ENCODE data around the gene DEGS2. TPM values are rescaled to one million over a fixed set of nuclear protein-coding genes. Genes with fewer than 3 reads are reported as not detected.

DEGS2 gene
- total and polyA plus RNA-seq, 4 donors: 3.6 to 7.4 (median 5.7) TPM

DNA sequence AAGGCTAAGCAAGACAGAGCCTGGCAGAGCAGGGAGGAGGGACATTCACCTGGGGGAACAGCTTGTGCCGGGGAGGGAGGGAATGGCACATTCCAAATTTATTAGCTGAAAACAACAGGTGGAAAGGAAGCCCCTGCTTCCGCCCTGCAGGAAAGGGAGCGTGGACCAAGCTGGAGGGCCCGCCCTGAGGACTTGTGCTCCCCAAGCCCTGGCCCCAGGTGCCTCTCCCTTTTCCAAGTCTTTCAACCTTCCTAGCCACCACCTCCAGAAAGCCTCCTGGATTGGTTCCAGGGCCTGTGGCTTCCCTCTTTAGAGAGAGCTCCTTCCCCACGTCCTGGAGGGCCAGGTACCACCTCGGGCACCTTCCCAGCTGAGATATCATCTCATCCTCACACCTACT, 2.7 kb downstream of the DEGS2 start:
- DNase-seq: no peak
- H3K4me3 ChIP-seq: no peak overlapping the region
- WGBS, 2 donors: 78% methylated on average over 6 of the region's 6 CpGs
- no peaks in the 10 kb centered on the region for H3K36me3 ChIP-seq (ENCODE audit: control insufficient read depth in 4 of 4, insufficient read depth in 4 of 4, low read length in 4 of 4)
- TF ChIP-seq, protein P1, sequence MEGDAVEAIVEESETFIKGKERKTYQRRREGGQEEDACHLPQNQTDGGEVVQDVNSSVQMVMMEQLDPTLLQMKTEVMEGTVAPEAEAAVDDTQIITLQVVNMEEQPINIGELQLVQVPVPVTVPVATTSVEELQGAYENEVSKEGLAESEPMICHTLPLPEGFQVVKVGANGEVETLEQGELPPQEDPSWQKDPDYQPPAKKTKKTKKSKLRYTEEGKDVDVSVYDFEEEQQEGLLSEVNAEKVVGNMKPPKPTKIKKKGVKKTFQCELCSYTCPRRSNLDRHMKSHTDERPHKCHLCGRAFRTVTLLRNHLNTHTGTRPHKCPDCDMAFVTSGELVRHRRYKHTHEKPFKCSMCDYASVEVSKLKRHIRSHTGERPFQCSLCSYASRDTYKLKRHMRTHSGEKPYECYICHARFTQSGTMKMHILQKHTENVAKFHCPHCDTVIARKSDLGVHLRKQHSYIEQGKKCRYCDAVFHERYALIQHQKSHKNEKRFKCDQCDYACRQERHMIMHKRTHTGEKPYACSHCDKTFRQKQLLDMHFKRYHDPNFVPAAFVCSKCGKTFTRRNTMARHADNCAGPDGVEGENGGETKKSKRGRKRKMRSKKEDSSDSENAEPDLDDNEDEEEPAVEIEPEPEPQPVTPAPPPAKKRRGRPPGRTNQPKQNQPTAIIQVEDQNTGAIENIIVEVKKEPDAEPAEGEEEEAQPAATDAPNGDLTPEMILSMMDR (IDR thresholded peaks at IDR 0.05; ENCODE audit: control extremely low read depth, extremely low read depth): no peak
- ATAC-seq (ENCODE audit: insufficient read depth, low FRiP score): no peak
- H3K4me1 ChIP-seq (ENCODE audit: control insufficient read depth in 5 of 5, insufficient read depth in 5 of 5, low read length in 5 of 5): peaks cover 0 to 14% (median 4%) of the 10 kb centered on the region in 5 donors
- H3K9ac ChIP-seq (ENCODE audit: insufficient read depth in 1 of 2, low read length in 2 of 2): no peak overlapping the region
- no peak overlapping the region for H3K27ac ChIP-seq (ENCODE audit: low read depth in 1 of 2, low read length in 1 of 2)
- H3K27me3 ChIP-seq (ENCODE audit: control insufficient read depth in 3 of 3, insufficient read depth in 3 of 3, low read length in 2 of 3): peaks cover 0 to 21% (median 20%) of the 10 kb centered on the region in 3 donors
- H3K9me3 ChIP-seq (ENCODE audit: control insufficient read depth in 4 of 4, insufficient read depth in 3 of 4, low read length in 3 of 4): peaks cover 0 to 15% (median 0%) of the 10 kb centered on the region in 4 donors

GRCh38 chr14:100155756-100156616, 3.5 kb downstream of the DEGS2 start:
- no peaks in the 10 kb centered on the region for H3K36me3 ChIP-seq (ENCODE audit: control insufficient read depth in 4 of 4, insufficient read depth in 4 of 4, low read length in 4 of 4)
- WGBS, 2 donors: 61 to 75% methylated on average over 12 of the region's 12 CpGs
- no peak overlapping the region for H3K4me3 ChIP-seq
- no peak for ATAC-seq (ENCODE audit: insufficient read depth, low FRiP score)
- H3K9me3 ChIP-seq (ENCODE audit: control insufficient read depth in 4 of 4, insufficient read depth in 3 of 4, low read length in 3 of 4): peaks cover 0 to 15% (median 0%) of the 10 kb centered on the region in 4 donors
- no peak overlapping the region for H3K9ac ChIP-seq (ENCODE audit: insufficient read depth in 1 of 2, low read length in 2 of 2)
- TF ChIP-seq, protein P1 (IDR thresholded peaks at IDR 0.05; ENCODE audit: control extremely low read depth, extremely low read depth): no peak
- H3K27ac ChIP-seq (ENCODE audit: low read depth in 1 of 2, low read length in 1 of 2): peak overlapping the region in 1 of 2 donors; percentile 4
- H3K27me3 ChIP-seq (ENCODE audit: control insufficient read depth in 3 of 3, insufficient read depth in 3 of 3, low read length in 2 of 3): peaks cover 0 to 17% (median 16%) of the 10 kb centered on the region in 3 donors
- no peak for DNase-seq
- peaks cover 0 to 14% (median 4%) of the 10 kb centered on the region in 5 donors for H3K4me1 ChIP-seq (ENCODE audit: control insufficient read depth in 5 of 5, insufficient read depth in 5 of 5, low read length in 5 of 5)

DNA sequence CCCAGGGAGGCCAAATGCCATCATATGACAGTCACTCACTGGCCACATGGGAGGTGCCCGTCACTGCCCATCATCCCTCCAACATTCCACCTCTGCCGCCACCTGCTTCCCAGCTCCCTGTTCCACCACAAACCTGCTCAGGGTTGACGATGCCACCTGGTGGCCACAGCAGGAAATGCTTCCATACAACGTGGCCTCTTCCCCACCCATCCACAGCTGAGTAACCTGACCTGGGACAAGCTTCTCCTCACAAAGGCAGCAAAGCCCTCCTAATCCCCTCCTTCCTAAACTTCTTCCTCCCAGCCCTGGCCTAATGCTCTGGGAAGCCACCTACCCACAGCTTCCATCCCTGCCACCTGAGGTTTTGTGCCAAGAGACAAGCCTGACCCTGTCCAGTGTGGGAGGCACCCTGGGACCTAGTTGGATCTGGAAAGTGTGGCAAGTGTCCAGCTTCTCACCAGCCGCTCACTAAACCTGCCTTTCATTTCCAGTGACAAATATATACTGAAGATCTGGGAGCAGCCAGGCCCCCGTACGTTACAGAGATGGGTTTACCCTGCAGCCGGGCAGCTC, 4.3 kb downstream of the DEGS2 start:
- H3K4me1 ChIP-seq (ENCODE audit: control insufficient read depth in 5 of 5, insufficient read depth in 5 of 5, low read length in 5 of 5): peaks cover 0 to 16% (median 4%) of the 10 kb centered on the region in 5 donors
- H3K27ac ChIP-seq (ENCODE audit: low read depth in 1 of 2, low read length in 1 of 2): no peak overlapping the region

More for the DNA sequence above, 4.3 kb downstream of the DEGS2 start:
- peak overlapping the region in 1 of 2 donors; percentile 29 for H3K9ac ChIP-seq (ENCODE audit: insufficient read depth in 1 of 2, low read length in 2 of 2)
- peaks cover 0 to 9% (median 0%) of the 10 kb centered on the region in 4 donors for H3K9me3 ChIP-seq (ENCODE audit: control insufficient read depth in 4 of 4, insufficient read depth in 3 of 4, low read length in 3 of 4)
- H3K36me3 ChIP-seq (ENCODE audit: control insufficient read depth in 4 of 4, insufficient read depth in 4 of 4, low read length in 4 of 4): no peaks in the 10 kb centered on the region
- no peak for ATAC-seq (ENCODE audit: insufficient read depth, low FRiP score)
- WGBS, 2 donors: 71 to 75% methylated on average over 8 of the region's 8 CpGs
- DNase-seq: no peak
- no peak overlapping the region for H3K4me3 ChIP-seq
- TF ChIP-seq, protein P1 (IDR thresholded peaks at IDR 0.05; ENCODE audit: control extremely low read depth, extremely low read depth): no peak
- peaks cover 0 to 10% (median 9%) of the 10 kb centered on the region in 3 donors for H3K27me3 ChIP-seq (ENCODE audit: control insufficient read depth in 3 of 3, insufficient read depth in 3 of 3, low read length in 2 of 3)
